GM21360 (cell line): Measurements from ENCODE around the gene ZNF483.
"Not testable (repeated sequence)": the region's sequence is repeated elsewhere in the genome, so short reads cannot be mapped to it uniquely, and the experiment has no call there.

ENCODE experiments used
- ATAC-seq: cut with Tn5 transposase; IDR thresholded peaks from one replicate; pipeline ENCODE4 v1.9.1; 2021; ENCODE audit warnings: mild to moderate bottlenecking, moderate library complexity; ENCODE audit not compliant: unreplicated experiment

Gene ZNF483

DNA sequence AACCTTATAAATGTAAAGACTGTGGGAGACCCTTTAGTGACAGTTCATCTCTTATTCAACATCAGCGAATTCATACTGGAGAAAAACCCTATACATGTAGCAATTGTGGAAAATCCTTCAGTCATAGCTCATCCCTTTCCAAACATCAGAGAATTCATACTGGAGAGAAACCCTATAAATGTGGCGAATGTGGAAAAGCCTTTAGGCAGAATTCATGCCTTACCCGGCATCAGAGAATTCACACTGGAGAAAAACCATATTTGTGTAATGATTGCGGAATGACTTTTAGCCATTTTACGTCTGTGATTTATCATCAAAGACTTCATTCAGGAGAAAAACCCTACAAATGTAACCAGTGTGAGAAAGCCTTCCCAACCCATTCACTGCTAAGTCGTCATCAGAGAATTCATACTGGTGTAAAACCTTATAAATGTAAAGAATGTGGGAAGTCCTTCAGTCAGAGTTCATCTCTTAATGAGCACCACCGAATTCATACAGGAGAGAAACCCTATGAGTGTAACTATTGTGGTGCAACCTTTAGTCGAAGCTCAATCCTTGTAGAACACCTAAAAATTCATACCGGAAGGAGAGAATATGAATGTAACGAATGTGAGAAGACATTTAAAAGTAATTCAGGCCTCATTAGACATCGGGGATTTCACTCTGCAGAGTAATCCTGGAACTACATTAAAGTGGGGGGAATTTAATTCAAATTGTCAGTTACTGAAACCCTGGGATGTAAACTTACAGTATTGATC is 17.7 kb downstream of the ZNF483 start:
- no peak for ATAC-seq

DNA sequence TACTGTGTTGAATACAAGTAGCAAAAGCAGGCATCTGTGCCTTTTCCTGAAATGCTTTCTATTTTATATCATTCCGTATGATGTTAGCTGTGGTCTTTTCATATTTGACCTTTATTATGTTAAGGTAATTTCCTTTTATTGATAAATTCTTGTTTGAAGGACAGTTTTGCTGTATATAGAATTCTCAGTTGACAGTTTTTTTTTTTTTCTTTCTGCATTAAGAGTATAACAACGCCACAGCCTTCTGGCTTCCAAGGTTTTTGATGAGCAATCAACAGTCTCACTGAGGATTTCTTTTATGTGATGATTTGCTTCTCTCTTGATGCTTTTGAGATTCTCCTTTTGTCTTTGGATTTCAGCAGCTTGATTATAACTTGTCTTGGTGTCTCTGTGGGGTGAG is 23.6 kb downstream of the ZNF483 start:
- no peak for ATAC-seq

DNA sequence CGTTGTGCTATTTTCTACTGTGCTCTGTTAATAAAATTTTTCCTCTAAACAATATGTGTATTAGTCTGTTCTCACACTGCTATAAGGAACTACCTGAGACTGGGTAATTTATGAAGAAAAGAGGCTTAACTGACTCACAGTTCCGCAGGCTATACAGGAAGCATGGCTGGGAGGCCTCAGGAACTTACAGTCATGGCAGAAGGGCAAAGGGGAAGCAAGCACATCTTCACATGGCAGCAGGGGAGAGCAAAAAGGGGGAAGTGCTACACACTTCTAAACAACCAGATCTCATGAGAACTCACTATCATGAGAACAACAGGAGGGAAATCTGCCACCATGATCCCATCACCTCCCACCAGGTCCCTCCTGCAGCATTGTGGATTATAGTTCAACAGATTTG is 30.4 kb downstream of the ZNF483 start:
- not testable (repeated sequence) for ATAC-seq

DNA sequence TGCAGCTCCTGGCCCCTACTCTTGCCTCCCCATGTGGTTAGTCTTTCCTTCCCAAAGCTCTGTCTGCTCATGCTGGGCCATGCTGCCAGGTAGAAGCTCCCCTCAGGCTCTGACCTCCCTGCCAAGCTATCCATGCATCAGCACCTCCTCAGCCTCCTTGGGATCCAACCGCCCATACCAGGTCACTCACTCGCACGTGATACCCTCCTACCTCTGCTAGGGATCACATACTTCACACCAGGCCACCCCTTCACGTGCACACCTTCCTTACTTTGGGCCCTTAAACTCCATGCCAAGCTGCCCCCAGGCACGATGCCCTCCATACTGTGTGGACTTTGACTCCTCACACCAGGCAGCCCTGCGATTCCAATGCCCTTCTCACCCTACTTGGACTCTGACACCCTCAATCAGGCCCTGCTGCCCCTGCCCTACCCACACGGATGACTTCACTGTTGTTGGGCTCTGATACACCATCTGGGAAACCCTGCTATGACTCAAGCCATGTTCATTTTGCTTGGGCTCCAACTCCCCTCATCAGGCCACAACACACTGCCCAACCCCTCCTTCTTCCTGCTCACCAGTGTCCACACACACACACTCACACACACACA is 34.1 kb downstream of the ZNF483 start:
- ATAC-seq, result no peak

DNA sequence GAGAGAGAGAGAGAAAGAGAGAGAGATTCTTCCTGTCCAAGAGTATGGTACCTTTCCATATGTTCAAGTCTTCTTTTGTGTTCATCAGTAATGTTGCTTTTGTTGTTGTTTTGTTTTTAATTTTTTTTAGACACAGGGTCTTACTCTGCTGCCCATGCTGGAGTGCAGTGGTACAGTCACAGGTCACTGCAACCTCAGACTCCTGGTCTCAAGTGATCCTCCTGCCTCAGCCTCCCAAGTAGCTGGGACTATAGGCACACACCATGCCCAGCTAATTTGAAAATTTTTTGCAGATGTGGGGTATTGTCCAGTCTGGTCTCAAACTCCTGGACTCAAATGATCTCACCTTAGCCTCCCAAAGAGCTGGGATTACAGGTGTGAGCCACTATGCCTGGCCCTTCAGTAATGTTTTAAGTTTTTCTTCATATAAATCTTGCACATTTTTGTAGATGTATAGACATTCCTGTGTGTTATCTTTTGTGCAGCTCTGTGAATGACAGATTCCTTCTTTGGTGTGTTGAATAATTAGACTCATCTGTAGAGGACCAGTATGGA is 36.3 kb downstream of the ZNF483 start:
- ATAC-seq, result no peak

DNA sequence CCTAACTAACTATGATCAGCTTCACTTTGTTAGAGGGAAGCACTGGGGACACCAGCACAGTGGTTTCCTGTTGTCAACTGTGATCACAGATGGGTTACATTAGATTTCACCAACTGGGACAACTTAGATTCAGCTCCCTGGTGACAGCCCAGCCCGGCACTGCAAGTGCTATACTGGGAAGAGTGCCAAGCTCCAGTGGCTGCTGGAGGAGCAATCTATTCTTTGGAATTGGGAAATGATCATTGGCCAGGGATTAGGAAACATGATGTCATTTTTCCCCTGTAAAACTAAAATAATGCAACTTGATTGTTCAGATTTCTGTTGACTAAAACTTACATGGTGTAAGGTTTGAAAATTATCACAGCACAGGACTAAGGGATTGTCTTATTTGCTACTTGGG is 41.3 kb downstream of the ZNF483 start:
- no peak for ATAC-seq

- not testable (repeated sequence) for ATAC-seq
These were observed 43.1 kb downstream of the ZNF483 start for GRCh38 chr9:111568127-111568526.

- no peak for ATAC-seq
These were observed 48.1 kb downstream of the ZNF483 start for GRCh38 chr9:111572950-111573604.

- no peak for ATAC-seq
These were observed 57.9 kb downstream of the ZNF483 start for GRCh38 chr9:111582888-111583287.

- ATAC-seq, result no peak
These were observed 61.4 kb downstream of the ZNF483 start for GRCh38 chr9:111586378-111586777.

DNA sequence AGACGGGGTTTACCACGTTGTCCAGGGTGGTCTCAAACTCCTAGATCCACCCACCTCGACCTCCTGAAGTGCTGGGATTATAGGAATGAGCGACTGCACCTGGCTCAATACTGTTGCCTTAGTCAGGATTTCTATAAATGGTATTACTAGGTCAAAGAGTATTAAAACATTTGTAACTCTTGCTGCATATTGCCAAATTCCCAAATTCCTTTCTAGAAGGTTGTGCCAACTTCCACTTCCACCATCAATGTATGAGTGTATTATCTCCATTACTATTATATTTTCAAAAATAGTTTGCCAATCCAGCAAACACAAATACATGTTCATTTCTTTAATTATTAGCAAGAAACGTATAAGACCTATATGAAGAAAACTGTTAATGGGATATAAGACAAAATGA is 63.9 kb downstream of the ZNF483 start:
- ATAC-seq, result no peak

DNA sequence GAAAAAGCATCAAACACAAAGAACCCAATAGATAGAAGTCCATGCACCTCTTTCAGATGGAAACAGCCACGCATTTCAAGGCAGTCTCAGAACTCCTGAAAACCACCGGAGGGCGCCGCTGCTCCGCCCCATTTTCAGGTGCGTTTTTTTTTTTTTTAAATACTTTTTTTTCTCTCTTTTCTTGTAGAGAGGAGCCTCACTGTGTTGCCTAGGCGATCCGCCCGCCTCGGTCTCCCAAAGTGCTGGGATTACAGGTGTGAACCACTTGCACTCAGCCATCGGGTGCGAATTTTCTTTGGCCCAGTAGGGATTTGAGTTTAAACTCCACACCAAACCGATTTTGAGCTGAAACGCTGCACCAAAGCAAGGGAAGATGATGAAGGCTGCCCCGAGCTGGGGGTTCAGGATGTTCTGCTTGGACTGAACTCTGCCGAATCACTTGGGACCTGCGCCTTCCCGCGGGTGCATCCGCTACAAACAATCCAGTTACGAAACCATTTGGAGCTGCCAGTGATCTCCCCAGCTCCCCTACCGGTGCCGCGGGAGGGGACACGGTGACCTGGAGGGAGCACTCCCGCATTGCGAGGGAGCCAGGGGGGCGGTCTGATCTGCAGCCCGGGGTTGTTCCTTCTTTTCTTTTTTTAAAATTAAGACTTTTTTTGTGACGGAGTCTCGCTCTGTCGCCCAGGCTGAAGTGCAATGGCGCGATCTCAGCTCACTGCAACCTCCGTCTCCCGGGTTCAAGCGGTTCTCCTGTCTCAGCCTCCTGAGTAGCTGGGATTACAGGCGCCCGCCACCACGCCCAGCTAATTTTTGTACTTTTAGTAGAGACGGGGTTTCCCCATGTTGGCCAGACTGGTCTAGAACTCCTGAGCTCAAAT is 73.1 kb downstream of the ZNF483 start:
- no peak for ATAC-seq

DNA sequence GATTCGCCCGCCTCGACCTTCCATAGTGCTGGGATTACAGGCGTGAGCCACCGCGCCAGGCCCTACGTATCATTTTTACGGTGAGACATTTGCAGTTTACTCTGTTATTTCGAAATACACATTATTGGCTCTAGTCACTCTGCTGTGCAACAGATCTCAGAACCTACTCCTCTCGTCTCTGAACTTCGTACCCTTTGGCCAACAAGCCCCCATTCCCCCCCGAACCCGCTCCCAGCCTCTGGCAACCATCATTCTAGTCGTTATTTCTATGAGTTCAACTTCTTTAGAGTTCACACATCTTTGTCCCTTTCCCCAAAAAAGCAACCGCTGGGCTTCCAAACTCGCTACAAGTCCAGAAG is 73.7 kb downstream of the ZNF483 start:
- ATAC-seq, result no peak

DNA sequence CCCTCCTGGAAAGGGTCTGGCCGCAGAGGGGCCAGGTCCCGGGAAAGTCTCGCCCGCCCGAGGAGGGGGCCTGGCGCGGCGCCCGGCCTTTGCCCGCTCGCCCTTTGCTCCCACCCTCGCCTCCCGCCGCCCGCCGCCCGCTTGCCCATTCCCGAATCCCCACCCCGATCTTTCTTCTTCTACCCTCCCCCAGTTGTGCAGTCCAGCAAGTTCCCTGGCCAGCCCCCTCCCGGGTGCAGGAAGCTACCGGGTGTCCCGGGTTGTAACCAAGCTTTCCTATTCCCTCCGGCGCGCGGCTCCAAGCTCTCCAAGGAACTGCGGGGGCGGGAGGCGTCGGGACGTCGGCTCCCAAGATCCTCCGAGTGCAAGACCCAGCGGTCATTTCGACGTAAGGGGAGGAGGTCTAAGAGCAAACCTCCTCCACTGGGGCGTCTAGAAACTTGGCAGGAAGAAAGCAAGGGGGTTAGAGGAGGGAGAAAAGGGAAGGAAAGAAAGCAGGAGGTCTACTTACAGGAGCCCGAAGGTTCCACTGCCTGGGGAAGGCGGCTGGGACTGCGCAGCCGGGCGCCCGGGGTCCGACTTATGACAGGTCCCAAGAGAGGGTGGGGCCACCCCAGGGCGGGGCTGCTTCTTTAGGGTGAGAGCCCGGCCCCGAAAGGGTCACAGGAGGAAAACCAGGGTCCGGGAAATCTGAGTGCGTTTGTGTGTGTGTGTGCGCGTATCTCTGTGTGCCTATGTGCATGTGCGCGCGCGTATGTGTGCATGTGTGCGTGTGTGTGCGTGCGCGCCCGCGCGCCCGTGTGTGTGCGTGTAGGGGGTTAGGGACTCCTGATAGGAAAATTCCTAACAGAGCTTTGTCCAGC is 74.3 kb downstream of the ZNF483 start, which contains the start of gene PTGR1:
PTGR1 (minus strand) TSS at position 556 of the 863 bp plus-strand sequence. CDS start 2,225 bp downstream, outside the sequence.
- no peak for ATAC-seq

DNA sequence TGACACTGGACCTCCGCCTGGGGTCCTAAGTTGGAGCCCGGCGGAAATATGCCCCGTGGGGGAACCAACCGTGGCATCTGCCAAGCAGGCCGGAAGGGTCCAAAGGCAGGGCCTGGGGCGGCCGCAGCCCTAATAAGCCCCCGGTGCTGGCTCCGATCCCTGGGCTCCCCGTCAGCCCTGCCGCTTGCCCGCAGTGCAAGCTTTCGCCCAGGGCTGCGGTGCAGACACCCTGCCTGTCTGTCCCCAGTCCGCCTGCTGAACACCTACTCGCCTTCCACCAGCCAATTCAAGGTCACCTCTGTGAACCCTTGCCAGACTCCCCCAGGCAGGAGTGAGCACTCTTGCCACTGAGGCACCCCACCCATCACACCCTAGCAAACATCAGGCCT is 75.0 kb downstream of the ZNF483 start:
- no peak for ATAC-seq

- ATAC-seq, result no peak
These were observed 76.4 kb downstream of the ZNF483 start for GRCh38 chr9:111601237-111602018.

DNA sequence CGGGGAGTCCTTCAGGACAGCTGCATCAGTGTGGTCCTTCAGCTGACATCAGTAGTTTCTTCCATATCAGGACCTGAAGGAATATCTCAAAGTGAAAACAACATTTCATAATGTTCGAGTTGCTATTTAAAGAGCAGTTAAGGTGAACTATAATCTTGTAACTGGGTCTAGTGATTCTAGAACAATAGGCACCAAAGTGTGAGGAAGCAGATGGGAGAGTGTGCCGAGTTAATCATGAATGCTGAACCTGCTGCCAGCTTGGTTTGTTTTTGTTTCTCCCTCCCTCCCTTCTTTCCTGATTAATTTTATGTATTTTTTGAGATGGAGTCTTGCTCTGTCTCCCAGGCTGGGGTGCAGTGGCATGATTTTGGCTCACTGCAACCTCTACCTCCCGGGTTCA is 78.1 kb downstream of the ZNF483 start:
- no peak for ATAC-seq

- no peak for ATAC-seq
These were observed 79.2 kb downstream of the ZNF483 start for GRCh38 chr9:111604054-111604615.

- ATAC-seq, result no peak
These were observed 80.1 kb downstream of the ZNF483 start for GRCh38 chr9:111605041-111605559.
